ENCODE measurements around the gene PHACTR3.

- TF ChIP-seq CTCF (optimal IDR thresholded peaks at IDR 0.05 in 1 of 3, IDR thresholded peaks at IDR 0.05 in 1 of 3, conservative IDR thresholded peaks at IDR 0.05 in 1 of 3; ENCODE audit: extremely low read depth in 1 of 3, insufficient read depth in 2 of 3, low read length in 3 of 3) (no peak), EZH2 (IDR thresholded peaks at IDR 0.05; ENCODE audit: low read length) (no peak)
Observed at GRCh38 chr20:59804347-59804746, 200.0 kb downstream of the PHACTR3 start.
